Esophagus mucosa (tissue), 1 donor: ENCODE results near the gene DEXI. TPM values are rescaled to one million over a fixed set of nuclear protein-coding genes. Genes with fewer than 3 reads are reported as not detected.
"Not testable (repeated sequence)": the region's sequence is repeated elsewhere in the genome, so short reads cannot be mapped to it uniquely, and the experiment has no call there.

Experiments
- ATAC-seq: fragments of 200-7000 bp; cut with Tn5 transposase; one replicate; pipeline ENCODE4 v1.9.1; 2020
- total RNA-seq: library from RNA; stranded (reverse); gene quantifications from one replicate; pipeline ENCODE4 v1.2.4, GENCODE V29; 2023
- donor health status: DM: yes; HTN: yes; CAD: no.

The DEXI gene
- total RNA-seq, 1 donor from 2014 or later: 14.5 TPM

GRCh38 chr16:10968498-10968897 lies 26.2 kb upstream of the DEXI start:
- ATAC-seq: no peak

DNA sequence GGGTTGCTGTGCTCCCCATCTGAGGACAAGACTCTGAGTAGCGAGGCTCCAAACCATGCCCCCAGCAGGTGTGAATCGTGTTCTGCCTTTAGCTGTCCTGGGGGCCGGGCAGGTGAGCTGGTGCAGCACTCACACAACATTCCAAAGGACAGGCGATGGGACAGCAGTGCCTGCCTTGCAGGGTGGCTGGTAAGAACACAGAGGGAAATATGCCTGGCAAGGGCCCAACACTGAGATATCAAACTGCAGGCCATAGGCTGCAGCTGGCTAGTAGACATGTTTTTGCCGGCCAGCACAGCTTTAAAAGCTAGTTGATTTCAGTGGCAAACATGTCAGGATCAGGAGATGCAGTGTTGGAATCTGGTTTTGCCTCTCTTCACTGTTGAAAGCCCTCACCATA lies 25.7 kb upstream of the DEXI start:
- ATAC-seq: no peak

GRCh38 chr16:10966559-10966958 lies 24.3 kb upstream of the DEXI start:
- ATAC-seq: not testable (repeated sequence)

GRCh38 chr16:10966129-10966528 lies 23.9 kb upstream of the DEXI start:
- no peak for ATAC-seq

DNA sequence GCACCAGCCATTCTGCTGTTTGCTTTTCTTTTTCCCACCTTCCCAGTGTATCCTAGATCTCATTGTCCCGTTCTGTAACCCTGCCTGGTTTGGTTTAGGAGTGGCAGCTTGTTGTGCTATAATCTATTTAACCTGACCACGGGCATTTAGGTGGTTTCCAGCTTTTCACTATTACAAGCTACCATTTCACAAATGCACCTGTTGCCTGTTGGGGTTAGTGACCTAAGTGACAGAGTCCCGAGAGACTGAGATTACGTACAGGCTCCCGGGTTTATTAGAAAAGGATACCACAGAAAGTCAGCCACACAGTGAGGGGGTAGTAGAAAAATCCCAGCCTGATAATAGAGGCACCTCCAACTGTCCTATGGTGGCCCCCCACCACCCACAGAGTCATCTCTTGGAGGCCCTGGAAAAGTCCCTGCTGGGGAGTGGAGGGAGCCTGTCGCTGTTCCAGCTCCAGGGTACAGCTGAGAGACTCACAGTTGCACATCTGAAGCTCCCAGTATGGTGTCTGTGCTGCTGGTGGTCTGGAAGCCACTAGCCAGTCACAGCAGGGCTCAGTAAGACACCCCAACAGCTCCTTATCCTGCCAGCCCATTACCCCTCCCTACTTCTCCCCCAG lies 23.3 kb upstream of the DEXI start:
- ATAC-seq: no peak

DNA sequence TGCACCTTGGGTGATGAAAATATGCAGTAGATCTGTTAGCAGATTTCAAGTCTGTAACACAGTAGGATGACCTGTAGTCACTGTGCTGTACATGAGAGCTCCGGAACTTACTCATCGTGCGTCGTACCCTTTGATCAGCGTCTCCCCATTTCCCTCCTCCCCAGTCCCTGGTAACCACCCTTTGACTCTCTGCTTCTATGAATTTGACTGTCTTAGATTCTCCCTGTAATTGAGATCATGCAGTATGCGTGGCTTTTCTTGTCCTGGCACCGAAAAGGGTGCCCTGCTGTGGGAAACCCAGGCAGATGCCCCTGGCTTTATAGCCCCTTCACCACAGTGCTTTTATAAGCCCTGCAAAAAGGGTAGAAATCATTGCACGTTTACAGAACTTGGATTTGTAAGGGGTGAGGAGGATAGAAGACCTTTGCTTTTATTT lies 22.6 kb upstream of the DEXI start:
- no peak for ATAC-seq

DNA sequence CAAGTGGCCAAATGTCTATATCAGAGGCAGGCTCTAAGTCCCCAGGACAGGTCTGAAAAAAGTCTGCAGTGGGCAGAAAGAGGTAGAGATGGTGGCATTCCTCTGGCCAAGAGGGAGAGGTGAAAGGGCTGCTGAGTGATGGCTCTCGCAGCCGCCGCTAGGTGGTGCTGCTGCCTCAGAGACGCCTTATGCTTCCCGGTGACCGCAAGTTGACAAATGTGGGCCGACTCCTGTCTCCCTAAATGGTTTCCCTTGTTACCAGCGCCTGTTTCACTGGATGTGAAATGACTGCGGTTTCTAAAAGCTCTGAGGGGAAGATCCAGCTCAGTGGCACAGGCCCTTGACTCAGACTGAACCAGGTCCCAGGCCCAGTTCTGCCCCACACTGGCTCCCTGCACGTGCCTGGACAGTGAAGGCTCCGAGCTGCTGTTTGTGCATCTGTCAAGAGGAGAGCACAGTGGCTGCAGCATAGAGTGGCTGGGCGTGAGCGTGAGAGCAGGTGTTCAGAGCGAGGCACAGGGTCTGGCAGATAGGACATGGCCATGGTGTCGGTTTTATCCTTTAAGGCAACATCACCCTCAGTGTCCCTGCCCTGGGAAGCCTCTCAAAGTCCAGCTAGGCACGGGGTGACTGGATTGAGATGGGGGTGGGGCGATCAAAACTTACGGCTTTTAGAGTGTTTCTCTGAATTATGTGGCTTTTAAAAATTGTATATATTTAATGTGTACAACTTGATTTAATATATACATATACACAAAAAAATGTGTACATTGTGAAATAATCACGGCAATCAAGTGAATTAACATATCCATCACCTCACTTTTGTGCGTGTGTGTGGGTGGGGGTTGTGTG lies 22.0 kb upstream of the DEXI start:
- ATAC-seq: peak; percentile 84

GRCh38 chr16:10961231-10961630 lies 19.0 kb upstream of the DEXI start:
- peak; percentile 66 for ATAC-seq

DNA sequence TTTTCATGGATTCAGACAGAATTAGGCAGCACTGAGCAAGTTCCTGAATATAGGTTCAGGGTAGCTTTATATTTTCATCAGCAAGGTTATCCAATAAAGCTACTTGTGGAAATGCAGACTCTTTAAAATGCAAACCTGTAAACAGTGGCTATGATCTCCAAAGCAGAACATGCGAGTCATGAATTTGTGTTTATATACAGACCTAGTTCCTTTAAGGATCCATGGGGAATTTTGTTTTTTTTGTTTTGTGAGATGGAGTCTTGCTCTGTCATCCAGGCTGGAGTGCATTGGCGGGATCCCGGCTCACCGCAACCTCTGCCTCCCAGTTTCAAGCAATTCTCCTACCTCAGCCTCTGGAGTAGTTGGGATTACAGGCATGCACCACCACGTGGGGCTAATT lies 16.9 kb upstream of the DEXI start:
- ATAC-seq: no peak

- ATAC-seq: no peak
Observed at GRCh38 chr16:10957771-10958482, 15.7 kb upstream of the DEXI start.

GRCh38 chr16:10954903-10955302 lies 12.6 kb upstream of the DEXI start:
- ATAC-seq: no peak

- ATAC-seq: no peak
Observed at GRCh38 chr16:10951026-10951425, 8.8 kb upstream of the DEXI start.

DNA sequence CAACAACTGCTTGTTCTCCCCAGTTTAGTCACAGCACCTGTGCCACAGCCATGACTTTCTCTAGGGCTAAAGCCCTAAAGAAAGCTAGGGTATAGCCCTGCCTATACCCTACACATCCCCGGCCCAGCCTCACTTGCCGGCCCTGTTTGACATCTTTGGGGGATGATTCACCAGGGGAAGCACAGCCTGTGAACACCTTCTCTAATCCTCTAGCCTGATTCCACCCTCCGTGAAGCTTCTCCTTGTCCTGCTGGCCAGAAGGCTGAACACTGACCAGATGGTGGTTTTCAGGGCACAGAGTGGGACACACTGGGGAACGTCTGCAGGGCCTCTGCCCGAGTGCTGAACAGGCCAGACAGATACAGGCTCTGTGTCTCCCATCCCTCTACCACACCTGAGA lies 8.1 kb upstream of the DEXI start:
- ATAC-seq: peak; percentile 90

- peak; percentile 58 for ATAC-seq
Observed at GRCh38 chr16:10949424-10949970, 7.2 kb upstream of the DEXI start.

- no peak for ATAC-seq
Observed at GRCh38 chr16:10947211-10947787, 5.0 kb upstream of the DEXI start.

- ATAC-seq: no peak
Observed at GRCh38 chr16:10946308-10946707, 4.0 kb upstream of the DEXI start.

- no peak for ATAC-seq
Observed at GRCh38 chr16:10945065-10945787, 3.0 kb upstream of the DEXI start.

DNA sequence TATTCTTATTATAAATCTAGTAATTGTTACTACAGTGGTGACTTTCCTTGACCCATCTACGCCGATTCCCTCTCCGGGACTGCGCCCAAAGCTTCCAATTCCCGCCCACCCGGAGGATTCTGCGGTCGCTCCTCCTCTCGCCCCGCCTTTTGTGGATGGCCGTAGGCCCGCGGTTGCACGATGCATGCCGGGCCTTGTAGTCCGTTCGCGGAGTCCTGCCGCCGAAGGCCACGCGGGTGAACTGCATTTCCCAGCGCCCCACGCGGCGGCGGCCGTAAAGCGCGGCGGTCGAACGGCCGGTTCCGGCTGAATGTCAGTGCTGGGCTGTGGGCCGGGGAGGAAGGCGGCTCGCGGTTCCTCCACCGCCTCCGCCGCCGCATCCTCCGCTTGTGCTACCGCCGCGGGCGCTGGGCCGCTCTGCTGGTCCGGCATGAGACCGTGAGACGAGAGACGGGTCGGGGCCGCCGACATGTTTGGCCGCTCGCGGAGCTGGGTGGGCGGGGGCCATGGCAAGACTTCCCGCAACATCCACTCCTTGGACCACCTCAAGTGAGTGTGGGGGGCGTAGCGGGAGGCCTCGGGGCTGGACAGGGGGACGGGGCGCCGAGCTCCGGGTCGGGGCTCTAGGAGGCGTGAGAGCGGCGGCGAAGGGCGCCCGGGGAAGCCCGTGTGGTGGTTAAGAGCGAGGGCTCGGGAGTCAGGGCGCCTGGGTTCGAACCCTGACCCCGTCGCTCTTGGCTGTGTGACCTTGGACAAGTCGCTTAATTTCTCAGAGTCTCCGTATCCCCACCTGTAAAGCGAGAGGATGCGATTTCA lies 2.2 kb upstream of the DEXI start, which contains the start of gene CLEC16A:
CLEC16A (plus strand) TSS at position 316 of the 816 bp plus-strand sequence; CDS start at position 470, 154 bp downstream.
- peak; percentile 84 for ATAC-seq

DNA sequence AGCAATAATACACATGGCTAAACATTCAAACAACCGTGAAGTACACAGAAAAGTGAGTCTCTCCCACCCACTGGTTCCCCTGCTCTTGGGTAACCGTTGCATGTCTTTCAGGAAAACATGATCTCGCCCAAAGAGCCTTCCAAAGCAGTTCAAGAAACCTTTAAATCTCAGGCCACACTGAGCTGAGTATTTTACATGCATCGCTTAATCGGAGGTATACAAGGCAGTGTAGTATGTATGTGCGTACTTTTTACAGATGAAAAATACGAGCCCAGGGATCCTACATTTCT lies 741 bp upstream of the DEXI start:
- ATAC-seq: no peak

- not testable (repeated sequence) for ATAC-seq
Observed at GRCh38 chr16:10941935-10942351, 325 bp downstream of the DEXI start.
